Dendritic cell treated with granulocyte-macrophage colony-stimulating factor and Interleukin-4, amounts not matched to agents 40 ng/mL and 50 ng/mL, for 4 days (primary cell): ENCODE data around the gene MED15.

Experiments used
- H3K27ac Mint-ChIP-seq: one replicate; pipeline ENCODE4 v1.8.0; 2022; ENCODE audit warnings: mild to moderate bottlenecking, mixed read lengths
- H3K27me3 Mint-ChIP-seq: one replicate; pipeline ENCODE4 v1.8.0; 2022; ENCODE audit warnings: mild to moderate bottlenecking, mixed read lengths
- H3K36me3 Mint-ChIP-seq: one replicate; pipeline ENCODE4 v1.8.0; 2022; ENCODE audit warnings: low read depth, mixed read lengths
- H3K4me1 Mint-ChIP-seq: one replicate; pipeline ENCODE4 v1.8.0; 2022; ENCODE audit warnings: low read depth, mixed read lengths
- H3K4me3 Mint-ChIP-seq: one replicate; pipeline ENCODE4 v1.8.0; 2022; ENCODE audit warnings: mild to moderate bottlenecking, moderate library complexity, mixed read lengths
- H3K9me3 Mint-ChIP-seq: one replicate; pipeline ENCODE4 v1.8.0; 2022; ENCODE audit warnings: mixed read lengths
- intact Hi-C: fragments of 100-400 bp; cut with micrococcal nuclease; formaldehyde crosslinking; loops from one replicate; pipeline ENCODE4 v1.15.0; 2022

Gene MED15

DNA sequence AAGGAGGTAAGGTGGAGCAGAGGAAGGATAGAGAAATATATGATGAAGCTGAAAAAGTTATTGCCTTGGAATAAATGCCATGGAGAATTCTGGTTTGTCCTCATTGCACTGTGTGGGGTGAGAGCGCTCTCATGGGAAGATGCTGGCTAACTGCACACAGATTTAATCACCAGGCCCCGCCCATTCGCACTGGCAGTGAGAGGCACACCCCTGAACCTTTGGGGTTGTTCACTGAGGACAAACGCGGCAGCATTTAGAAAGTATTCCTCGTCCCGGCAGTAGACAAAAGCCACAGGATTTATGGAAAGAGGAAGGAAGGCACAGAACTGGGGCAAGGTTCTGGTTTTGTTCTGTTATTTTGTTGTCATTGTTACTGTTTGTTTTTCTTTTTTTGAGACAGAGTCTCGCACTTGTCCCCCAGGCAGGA is 70.2 kb downstream of the MED15 start:
- no peak overlapping the region for H3K4me3 Mint-ChIP-seq
- peaks cover 91% of the 10 kb centered on the region for H3K36me3 Mint-ChIP-seq

DNA sequence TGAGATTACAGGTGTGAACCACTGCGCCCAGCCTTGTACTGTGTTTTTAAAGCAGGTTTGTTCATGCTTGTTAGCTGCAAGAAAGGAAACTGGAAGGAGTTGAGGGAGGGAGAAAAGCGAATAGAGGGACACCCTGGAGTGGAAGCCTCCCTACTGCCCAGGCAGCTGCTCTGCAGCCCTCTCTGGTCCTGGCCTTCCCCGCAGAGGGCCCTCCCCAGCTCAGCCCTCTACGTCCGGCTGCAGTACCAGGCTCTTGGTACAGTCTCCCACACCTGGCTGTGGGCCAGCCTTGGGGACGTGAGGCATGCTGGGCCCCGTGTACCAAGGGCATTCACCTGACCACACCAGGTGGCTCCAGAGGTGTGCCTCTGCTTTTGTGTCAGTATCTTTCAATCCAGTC is 70.8 kb downstream of the MED15 start:
- Mint-ChIP-seq H3K27me3 (no peaks in the 10 kb centered on the region), H3K36me3 (peaks cover 91% of the 10 kb centered on the region), H3K4me1 (peaks cover 44% of the 10 kb centered on the region), H3K4me3 (no peak overlapping the region), H3K27ac (no peak overlapping the region), H3K9me3 (no peaks in the 10 kb centered on the region)
- intact Hi-C loops: no loop called here

More for the DNA sequence above, 70.2 kb downstream of the MED15 start:
- no peaks in the 10 kb centered on the region for H3K27me3 Mint-ChIP-seq
- intact Hi-C loops: no loop called here
- peak overlapping the region; percentile 62 for H3K27ac Mint-ChIP-seq
- peaks cover 44% of the 10 kb centered on the region for H3K4me1 Mint-ChIP-seq
- no peaks in the 10 kb centered on the region for H3K9me3 Mint-ChIP-seq

GRCh38 chr22:20578707-20579106 is 71.3 kb downstream of the MED15 start:
- intact Hi-C loops: no loop called here
- no peaks in the 10 kb centered on the region for H3K27me3 Mint-ChIP-seq
- peaks cover 44% of the 10 kb centered on the region for H3K4me1 Mint-ChIP-seq
- H3K4me3 Mint-ChIP-seq: no peak overlapping the region
- no peak overlapping the region for H3K27ac Mint-ChIP-seq
- H3K36me3 Mint-ChIP-seq: peaks cover 91% of the 10 kb centered on the region
- H3K9me3 Mint-ChIP-seq: no peaks in the 10 kb centered on the region

GRCh38 chr22:20579273-20580120 is 72.1 kb downstream of the MED15 start:
- H3K4me1 Mint-ChIP-seq: peaks cover 39% of the 10 kb centered on the region
- H3K4me3 Mint-ChIP-seq: no peak overlapping the region
- H3K27me3 Mint-ChIP-seq: no peaks in the 10 kb centered on the region
- H3K36me3 Mint-ChIP-seq: peaks cover 91% of the 10 kb centered on the region
- intact Hi-C loops: no loop called here
- H3K9me3 Mint-ChIP-seq: no peaks in the 10 kb centered on the region
- peak overlapping the region; percentile 69 for H3K27ac Mint-ChIP-seq

GRCh38 chr22:20580179-20580578 is 72.8 kb downstream of the MED15 start:
- H3K27ac Mint-ChIP-seq: peak overlapping the region; percentile 69
- H3K27me3 Mint-ChIP-seq: no peaks in the 10 kb centered on the region
- no peaks in the 10 kb centered on the region for H3K9me3 Mint-ChIP-seq
- peaks cover 33% of the 10 kb centered on the region for H3K4me1 Mint-ChIP-seq
- H3K4me3 Mint-ChIP-seq: no peak overlapping the region
- intact Hi-C loops: no loop called here
- peaks cover 91% of the 10 kb centered on the region for H3K36me3 Mint-ChIP-seq

DNA sequence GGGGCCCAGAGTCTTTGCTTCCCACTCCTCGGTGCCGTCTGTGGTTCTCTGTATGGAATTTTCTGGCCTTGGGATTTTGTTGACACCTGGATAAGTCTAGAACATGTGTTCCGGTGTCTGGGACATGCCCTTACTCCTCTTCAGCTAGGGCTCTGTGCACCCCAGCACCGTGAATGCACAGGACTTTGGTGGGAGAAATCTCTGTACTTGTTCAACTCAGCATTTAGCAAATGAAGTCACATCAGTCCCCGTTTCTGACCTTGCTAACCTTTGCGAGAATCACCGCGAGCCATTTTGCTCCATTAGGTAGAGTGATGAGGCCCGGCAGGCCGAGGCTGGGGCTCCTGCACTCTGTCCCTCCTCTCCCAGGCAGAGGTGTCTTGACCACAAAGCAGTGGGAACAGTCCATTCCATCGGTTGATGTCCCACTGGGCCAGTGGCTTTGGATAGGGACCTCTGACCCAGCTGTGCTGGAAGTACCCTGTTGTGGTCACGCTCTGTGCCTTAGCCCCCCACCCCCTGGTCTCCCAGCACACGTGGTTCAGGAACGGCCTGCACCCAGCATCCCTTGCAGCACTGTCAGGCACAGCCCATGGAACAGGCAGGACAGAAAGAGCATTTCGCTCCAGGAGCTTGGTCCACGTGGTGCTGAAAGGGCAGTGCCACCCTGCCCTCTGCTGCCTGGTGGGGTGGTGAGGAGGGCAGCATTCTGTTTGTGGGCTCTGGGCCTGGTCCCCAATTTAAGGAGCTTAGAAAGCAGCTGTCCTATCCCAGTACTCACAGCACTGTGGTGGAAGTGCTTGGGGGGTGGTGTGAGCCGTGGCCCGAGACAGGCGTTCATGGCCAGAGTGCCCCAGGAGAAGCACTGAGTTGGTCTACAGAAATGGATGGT is 73.4 kb downstream of the MED15 start:
- intact Hi-C loops: no loop called here
- Mint-ChIP-seq H3K4me1 (peaks cover 28% of the 10 kb centered on the region), H3K27ac (no peak overlapping the region), H3K9me3 (no peaks in the 10 kb centered on the region), H3K36me3 (peaks cover 91% of the 10 kb centered on the region), H3K4me3 (no peak overlapping the region), H3K27me3 (no peaks in the 10 kb centered on the region)

DNA sequence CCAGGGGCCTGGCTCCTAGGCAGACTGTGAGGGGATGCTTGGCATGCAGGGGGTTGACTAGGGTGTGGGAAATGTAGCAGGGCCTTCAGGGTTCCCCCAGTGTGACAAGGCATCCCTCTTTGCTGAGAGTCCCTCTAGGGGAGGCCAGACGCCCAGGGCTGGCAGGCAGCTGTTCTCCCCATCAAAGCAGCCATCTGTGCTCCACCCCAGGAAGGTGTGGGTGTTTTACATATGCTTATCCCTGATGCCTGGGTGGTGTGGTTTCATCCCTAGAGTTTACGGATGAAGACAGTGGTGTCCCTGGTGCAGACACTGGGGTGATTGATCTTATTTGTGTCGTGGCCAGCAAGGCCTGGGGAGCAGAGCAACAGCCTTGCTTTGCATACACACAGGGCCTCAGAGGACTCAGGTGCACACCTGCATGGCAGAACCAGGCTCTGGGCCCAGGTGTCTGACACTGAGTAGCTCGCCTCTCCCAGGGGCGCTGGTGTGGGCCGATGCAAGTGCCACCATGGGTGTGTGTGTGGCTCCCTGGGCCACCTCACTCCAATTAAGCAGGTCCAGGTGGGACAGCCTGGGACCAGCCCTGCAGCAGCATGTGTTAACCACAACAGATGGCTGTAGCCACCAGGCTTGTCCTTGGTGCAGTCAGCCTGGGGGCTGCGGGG is 74.2 kb downstream of the MED15 start:
- peaks cover 21% of the 10 kb centered on the region for H3K4me1 Mint-ChIP-seq
- intact Hi-C loops: no loop called here
- H3K27ac Mint-ChIP-seq: no peak overlapping the region
- no peaks in the 10 kb centered on the region for H3K9me3 Mint-ChIP-seq
- no peak overlapping the region for H3K4me3 Mint-ChIP-seq
- H3K27me3 Mint-ChIP-seq: no peaks in the 10 kb centered on the region
- H3K36me3 Mint-ChIP-seq: peaks cover 96% of the 10 kb centered on the region

GRCh38 chr22:20582171-20582511 is 74.7 kb downstream of the MED15 start:
- H3K4me3 Mint-ChIP-seq: no peak overlapping the region
- peaks cover 16% of the 10 kb centered on the region for H3K4me1 Mint-ChIP-seq
- no peaks in the 10 kb centered on the region for H3K27me3 Mint-ChIP-seq
- no peaks in the 10 kb centered on the region for H3K9me3 Mint-ChIP-seq
- intact Hi-C loops: no loop called here
- H3K27ac Mint-ChIP-seq: no peak overlapping the region
- H3K36me3 Mint-ChIP-seq: peaks cover 100% of the 10 kb centered on the region

GRCh38 chr22:20582520-20583361 is 75.3 kb downstream of the MED15 start:
- H3K4me1 Mint-ChIP-seq: peaks cover 10% of the 10 kb centered on the region
- no peaks in the 10 kb centered on the region for H3K27me3 Mint-ChIP-seq
- no peaks in the 10 kb centered on the region for H3K9me3 Mint-ChIP-seq
- no peak overlapping the region for H3K27ac Mint-ChIP-seq
- intact Hi-C loops: no loop called here
- H3K36me3 Mint-ChIP-seq: peaks cover 100% of the 10 kb centered on the region
- no peak overlapping the region for H3K4me3 Mint-ChIP-seq

- H3K27me3 Mint-ChIP-seq: no peaks in the 10 kb centered on the region
- intact Hi-C loops: no loop called here
- H3K36me3 Mint-ChIP-seq: peaks cover 94% of the 10 kb centered on the region
- no peaks in the 10 kb centered on the region for H3K9me3 Mint-ChIP-seq
- H3K27ac Mint-ChIP-seq: no peak overlapping the region
- H3K4me1 Mint-ChIP-seq: peaks cover 8% of the 10 kb centered on the region
- no peak overlapping the region for H3K4me3 Mint-ChIP-seq
These were observed 76.1 kb downstream of the MED15 start for GRCh38 chr22:20583471-20583922.

- no peaks in the 10 kb centered on the region for H3K9me3 Mint-ChIP-seq
- H3K4me1 Mint-ChIP-seq: peaks cover 8% of the 10 kb centered on the region
- H3K36me3 Mint-ChIP-seq: peaks cover 86% of the 10 kb centered on the region
- no peak overlapping the region for H3K4me3 Mint-ChIP-seq
- no peaks in the 10 kb centered on the region for H3K27me3 Mint-ChIP-seq
- H3K27ac Mint-ChIP-seq: no peak overlapping the region
- intact Hi-C loops: no loop called here
These were observed 76.8 kb downstream of the MED15 start for GRCh38 chr22:20584029-20584871.

DNA sequence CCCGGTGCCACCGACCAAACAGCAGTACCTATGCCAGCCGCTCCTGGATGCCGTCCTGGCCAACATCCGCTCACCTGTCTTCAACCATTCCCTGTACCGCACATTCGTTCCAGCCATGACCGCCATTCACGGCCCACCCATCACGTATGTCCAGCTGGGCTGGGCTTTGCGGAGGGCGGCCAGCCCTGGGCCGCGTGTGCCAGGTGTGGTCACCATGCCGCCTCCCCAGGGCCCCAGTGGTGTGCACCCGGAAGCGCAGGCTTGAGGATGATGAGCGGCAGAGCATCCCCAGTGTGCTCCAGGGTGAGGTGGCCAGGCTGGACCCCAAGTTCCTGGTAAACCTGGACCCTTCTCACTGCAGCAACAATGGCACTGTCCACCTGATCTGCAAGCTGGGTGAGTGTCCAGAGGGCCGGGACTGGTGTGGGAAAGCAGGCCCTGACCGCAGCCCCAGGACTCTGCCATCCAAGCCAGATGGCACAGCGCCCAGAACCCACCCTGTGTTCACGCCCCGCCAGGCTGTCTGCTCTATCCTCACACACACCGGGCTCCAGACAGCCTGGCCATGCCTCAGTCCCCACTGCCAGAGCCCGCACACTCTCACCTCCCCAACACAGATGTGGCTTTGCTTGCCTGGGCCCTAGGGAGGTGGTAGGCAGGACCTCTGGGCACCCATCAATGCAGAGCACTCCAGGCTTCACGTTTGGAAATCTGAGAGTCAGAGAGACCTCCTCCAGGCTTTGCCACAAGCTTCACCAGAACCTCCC is 77.6 kb downstream of the MED15 start:
- Mint-ChIP-seq H3K27me3 (no peaks in the 10 kb centered on the region), H3K36me3 (peaks cover 78% of the 10 kb centered on the region), H3K4me3 (no peak overlapping the region), H3K9me3 (no peaks in the 10 kb centered on the region), H3K4me1 (peaks cover 5% of the 10 kb centered on the region), H3K27ac (no peak overlapping the region)
- intact Hi-C loops: no loop called here
